ENCODE data around the gene TOX2. TPM values are rescaled to one million over a fixed set of nuclear protein-coding genes. Genes with fewer than 3 reads are reported as not detected.

TOX2 gene
- total RNA-seq, 2 donors from 2014 or later, result 4.0 to 6.1 TPM

DNA sequence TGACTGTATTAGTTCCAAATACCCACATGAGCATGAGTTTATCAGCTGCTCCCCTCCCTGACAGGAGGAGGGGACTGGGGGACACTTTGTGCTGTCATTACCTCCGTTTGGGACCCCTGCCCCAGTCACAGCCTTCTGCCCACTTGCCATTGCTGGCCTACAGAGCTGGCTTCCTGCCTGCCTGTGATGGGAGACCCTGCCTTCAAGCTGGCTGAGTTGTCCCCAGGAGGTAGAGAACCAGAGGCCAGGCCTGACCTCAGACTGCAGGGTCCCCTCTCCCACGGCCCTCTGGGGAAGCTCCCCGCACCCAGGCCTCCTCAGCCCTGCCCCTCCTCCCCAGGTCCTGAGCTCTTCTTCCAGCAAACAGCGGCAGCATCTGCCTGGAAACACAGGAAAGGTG lies 166.8 kb downstream of the TOX2 start:
- TF ChIP-seq, protein P1, sequence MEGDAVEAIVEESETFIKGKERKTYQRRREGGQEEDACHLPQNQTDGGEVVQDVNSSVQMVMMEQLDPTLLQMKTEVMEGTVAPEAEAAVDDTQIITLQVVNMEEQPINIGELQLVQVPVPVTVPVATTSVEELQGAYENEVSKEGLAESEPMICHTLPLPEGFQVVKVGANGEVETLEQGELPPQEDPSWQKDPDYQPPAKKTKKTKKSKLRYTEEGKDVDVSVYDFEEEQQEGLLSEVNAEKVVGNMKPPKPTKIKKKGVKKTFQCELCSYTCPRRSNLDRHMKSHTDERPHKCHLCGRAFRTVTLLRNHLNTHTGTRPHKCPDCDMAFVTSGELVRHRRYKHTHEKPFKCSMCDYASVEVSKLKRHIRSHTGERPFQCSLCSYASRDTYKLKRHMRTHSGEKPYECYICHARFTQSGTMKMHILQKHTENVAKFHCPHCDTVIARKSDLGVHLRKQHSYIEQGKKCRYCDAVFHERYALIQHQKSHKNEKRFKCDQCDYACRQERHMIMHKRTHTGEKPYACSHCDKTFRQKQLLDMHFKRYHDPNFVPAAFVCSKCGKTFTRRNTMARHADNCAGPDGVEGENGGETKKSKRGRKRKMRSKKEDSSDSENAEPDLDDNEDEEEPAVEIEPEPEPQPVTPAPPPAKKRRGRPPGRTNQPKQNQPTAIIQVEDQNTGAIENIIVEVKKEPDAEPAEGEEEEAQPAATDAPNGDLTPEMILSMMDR (IDR thresholded peaks at IDR 0.05), result no peak
- no peaks in the 10 kb centered on the region for H3K36me3 ChIP-seq
- no peaks in the 10 kb centered on the region for H3K27me3 ChIP-seq
- H3K4me3 ChIP-seq, result no peak overlapping the region
- no peaks in the 10 kb centered on the region for H3K4me1 ChIP-seq
- no peak for DNase-seq
- intact Hi-C loops (cut with DNase I), result loop anchor here (5.0 kb wide), 1 partner anchor 99 kb away; no protein-coding TSS in a partner anchor
- no peak overlapping the region for H3K9ac ChIP-seq (ENCODE audit: low read depth in 2 of 2, low read length in 2 of 2)
- no peak overlapping the region for H3K27ac ChIP-seq
- H3K9me3 ChIP-seq, result no peaks in the 10 kb centered on the region

DNA sequence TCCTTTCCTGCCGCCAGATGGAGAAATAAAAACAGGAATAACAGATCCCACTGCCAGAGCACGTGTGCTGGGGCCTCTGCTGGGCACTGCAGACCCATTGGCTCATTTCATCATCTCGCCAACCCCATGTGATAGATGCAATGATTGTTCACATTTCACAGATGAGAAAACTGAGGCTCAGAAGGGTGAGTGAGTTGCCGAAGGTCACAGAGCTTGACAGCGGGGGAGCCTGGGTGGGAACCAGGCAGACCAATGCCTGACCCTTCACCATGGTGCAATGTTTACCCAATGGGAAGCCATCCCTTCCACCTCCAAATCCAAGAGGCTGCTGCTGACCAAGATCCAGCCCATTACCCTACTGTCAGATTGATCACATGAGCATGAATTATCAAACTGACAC lies 167.2 kb downstream of the TOX2 start:
- no peaks in the 10 kb centered on the region for H3K9me3 ChIP-seq
- TF ChIP-seq, protein P1 (IDR thresholded peaks at IDR 0.05), result no peak
- H3K4me3 ChIP-seq, result no peak overlapping the region
- intact Hi-C loops (cut with DNase I), result loop anchor here (5.0 kb wide), 1 partner anchor 100 kb away; no protein-coding TSS in a partner anchor
- no peak overlapping the region for H3K27ac ChIP-seq
- H3K36me3 ChIP-seq, result no peaks in the 10 kb centered on the region
- DNase-seq, result no peak
- H3K9ac ChIP-seq (ENCODE audit: low read depth in 2 of 2, low read length in 2 of 2), result no peak overlapping the region
- H3K4me1 ChIP-seq, result no peaks in the 10 kb centered on the region
- H3K27me3 ChIP-seq, result no peaks in the 10 kb centered on the region

DNA sequence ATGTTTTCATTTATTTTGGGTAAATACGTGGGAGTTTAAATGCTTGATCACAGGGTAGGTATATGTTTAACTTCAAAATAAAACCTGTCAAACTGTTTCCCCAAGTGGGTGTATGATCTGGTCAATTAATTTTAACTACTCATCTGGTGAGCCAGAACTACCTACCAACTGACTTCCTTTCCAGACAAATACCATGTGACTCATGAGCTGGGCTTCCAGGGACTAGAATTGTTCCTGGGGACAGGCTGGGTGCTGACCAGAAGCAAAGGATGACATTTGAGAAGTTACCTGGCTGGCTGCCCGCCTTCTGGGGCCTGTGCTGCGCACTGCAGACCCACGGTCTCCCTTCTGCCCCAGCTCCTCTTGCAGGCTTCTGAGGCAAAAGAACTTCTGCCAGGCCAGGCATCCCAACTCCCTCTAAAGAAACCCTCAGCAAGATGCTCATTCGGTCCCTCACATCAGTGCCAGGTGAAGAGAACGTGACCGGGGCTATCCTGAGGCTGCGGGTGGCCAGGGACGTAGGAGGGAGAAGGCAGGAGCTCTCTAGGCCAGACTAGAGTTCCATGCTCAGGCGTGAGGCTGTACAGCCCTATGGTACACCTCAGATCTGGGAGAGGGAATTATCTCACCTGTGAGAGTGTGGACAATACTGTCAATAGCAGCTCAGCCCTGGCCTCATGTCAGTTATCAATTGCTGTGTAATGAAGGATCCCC lies 168.7 kb downstream of the TOX2 start:
- H3K27me3 ChIP-seq, result no peaks in the 10 kb centered on the region
- H3K27ac ChIP-seq, result no peak overlapping the region
- intact Hi-C loops (cut with DNase I), result loop anchor here (5.0 kb wide), 1 partner anchor 101 kb away; no protein-coding TSS in a partner anchor

DNA sequence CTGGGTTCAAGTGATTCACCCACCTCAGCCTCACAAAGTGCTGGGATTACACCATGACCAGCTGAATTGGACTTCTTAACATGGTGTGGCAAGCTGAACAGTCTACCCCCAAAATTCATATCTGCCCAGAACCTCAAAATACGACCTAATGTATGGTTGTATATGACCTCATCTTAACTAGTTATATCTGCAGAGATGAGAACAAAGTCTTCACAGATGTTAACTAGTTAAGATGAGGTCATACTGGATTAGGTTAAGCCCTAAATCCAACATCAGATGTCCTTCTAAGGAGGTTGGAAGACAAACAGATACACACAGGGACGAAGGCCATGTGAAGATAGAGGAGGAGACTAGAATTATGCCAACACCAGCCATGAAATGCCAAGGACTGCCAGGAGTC lies 169.8 kb downstream of the TOX2 start:
- Histone ChIP-seq H3K27ac (no peak overlapping the region), H3K4me3 (no peak overlapping the region), H3K36me3 (no peaks in the 10 kb centered on the region), H3K27me3 (no peaks in the 10 kb centered on the region), H3K9me3 (no peaks in the 10 kb centered on the region), H3K4me1 (no peaks in the 10 kb centered on the region), H3K9ac (ENCODE audit: low read depth in 2 of 2, low read length in 2 of 2) (no peak overlapping the region)
- no peak for DNase-seq
- intact Hi-C loops (cut with DNase I), result loop anchor here (5.0 kb wide), 1 partner anchor 102 kb away; no protein-coding TSS in a partner anchor
- TF ChIP-seq, protein P1 (IDR thresholded peaks at IDR 0.05), result no peak

More for the DNA sequence above, 168.7 kb downstream of the TOX2 start:
- Histone ChIP-seq H3K36me3 (no peaks in the 10 kb centered on the region), H3K4me1 (no peaks in the 10 kb centered on the region), H3K9me3 (no peaks in the 10 kb centered on the region), H3K9ac (ENCODE audit: low read depth in 2 of 2, low read length in 2 of 2) (no peak overlapping the region), H3K4me3 (no peak overlapping the region)
- DNase-seq, result no peak
- TF ChIP-seq, protein P1 (IDR thresholded peaks at IDR 0.05), result no peak

DNA sequence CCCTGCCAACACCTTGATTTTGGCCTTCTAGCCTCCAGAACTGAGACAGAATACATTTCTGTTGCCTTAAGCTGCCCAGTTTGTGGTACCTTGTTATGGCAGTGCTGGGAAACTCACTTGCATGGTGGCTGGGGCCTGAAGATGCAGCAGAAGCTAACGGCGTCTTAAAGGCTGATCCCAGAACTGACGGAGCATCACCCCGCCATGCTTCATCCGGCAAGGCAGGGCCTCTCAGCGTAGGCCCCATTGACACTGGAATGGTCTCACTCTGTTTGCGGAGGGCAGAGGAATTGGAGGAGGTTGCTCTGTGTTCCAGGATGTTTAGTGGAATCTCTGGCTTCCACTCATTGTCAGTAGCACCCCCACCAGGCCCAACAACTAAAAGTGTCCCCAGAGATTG lies 170.2 kb downstream of the TOX2 start:
- Histone ChIP-seq H3K9ac (ENCODE audit: low read depth in 2 of 2, low read length in 2 of 2) (no peak overlapping the region), H3K36me3 (no peaks in the 10 kb centered on the region), H3K27me3 (no peaks in the 10 kb centered on the region), H3K4me1 (no peaks in the 10 kb centered on the region), H3K4me3 (no peak overlapping the region), H3K27ac (no peak overlapping the region), H3K9me3 (no peaks in the 10 kb centered on the region)
- no peak for DNase-seq
- intact Hi-C loops (cut with DNase I), result loop anchor here (5.0 kb wide), 1 partner anchor 103 kb away; no protein-coding TSS in a partner anchor
- TF ChIP-seq, protein P1 (IDR thresholded peaks at IDR 0.05), result no peak
